B cell (primary cell): Measurements from ENCODE around the gene FBXO5. TPM values are rescaled to one million over a fixed set of nuclear protein-coding genes. Genes with fewer than 3 reads are reported as not detected.
A peak's percentile ranks its signal among the peaks of the same experiment; 100 is the strongest.

Experiments used
- ATAC-seq: fragments of 200-7000 bp; cut with Tn5 transposase; one replicate; pipeline ENCODE4 v1.10.0; 2021; ENCODE audit warnings: low read depth, mild to moderate bottlenecking, moderate number of reproducible peaks, moderate library complexity
- CTCF ChIA-PET: fragments of 350-600 bp; sonication (Branson Sonifier 250); formaldehyde crosslinking; loops from one replicate; lab custom pipeline; 2021; ENCODE audit warnings: antibody characterized with exemption, inconsistent platforms; lab: Charles Lee
- POLR2A ChIA-PET: fragments of 350-600 bp; sonication (Branson Sonifier 250); formaldehyde crosslinking; loops from one replicate; lab custom pipeline; 2021; ENCODE audit warnings: antibody characterized with exemption; lab: Charles Lee
- DNase-seq: peaks from one replicate; pipeline ENCODE4 v3.0.0; 2013
- H2AFZ ChIP-seq: 2 replicates; pipeline ENCODE4 v1.6.1; 2012; ENCODE audit warnings: mild to moderate bottlenecking, low read depth, low read length; ENCODE audit not compliant: insufficient read depth, poor library complexity, severe bottlenecking
- H3K27ac ChIP-seq, 2 donors: 1 replicate in 1 of 2; 2 replicates in 1 of 2; pipeline ENCODE4 v1.5.1; 2012 to 2013; ENCODE audit warnings: low read length in 2 of 2, mild to moderate bottlenecking in 2 of 2, moderate library complexity in 1 of 2
- H3K27me3 ChIP-seq, 4 experiments: fragments of 200-600 bp in 1 of 4; sonication (generic) in 1 of 4; replicated peaks in 1 of 4; 1 replicate in 2 of 4; 2 replicates in 2 of 4; pipeline versions ENCODE4 v1.6.1 to v1.7.0; 2013 to 2016; ENCODE audit warnings: low read length in 3 of 4, mild to moderate bottlenecking in 2 of 4, mixed read lengths in 1 of 4, moderate library complexity in 1 of 4; ENCODE audit not compliant: insufficient read depth in 4 of 4, control insufficient read depth in 3 of 4; ENCODE audit errors: control extremely low read depth in 1 of 4
- H3K36me3 ChIP-seq, 2 experiments: replicated peaks in 1 of 2; 1 replicate in 1 of 2; 2 replicates in 1 of 2; pipeline versions ENCODE4 v1.6.1 to v1.7.1; 2013; ENCODE audit warnings: low read length in 1 of 2; ENCODE audit not compliant: insufficient read depth in 2 of 2, control insufficient read depth in 1 of 2; ENCODE audit errors: control extremely low read depth in 1 of 2, extremely low read depth in 1 of 2
- H3K4me1 ChIP-seq, 2 donors: fragments of 200-600 bp in 1 of 2; sonication (generic) in 1 of 2; 1 replicate in 1 of 2; 2 replicates in 1 of 2; pipeline versions ENCODE4 v1.5.1 to v1.6.1; 2013 to 2017; ENCODE audit warnings: low read length in 2 of 2; ENCODE audit not compliant: control insufficient read depth in 2 of 2, insufficient read depth in 2 of 2
- H3K4me2 ChIP-seq: replicated peaks from 2 replicates; pipeline ENCODE3; 2012; ENCODE audit warnings: mild to moderate bottlenecking, low read depth, low read length; ENCODE audit not compliant: poor library complexity, severe bottlenecking
- H3K4me3 ChIP-seq, 5 experiments: fragments of 200-600 bp in 1 of 5; sonication (generic) in 1 of 5; 1 replicate in 3 of 5; 2 replicates in 2 of 5; pipeline versions ENCODE4 v1.5.1 to v1.7.0; 2011 to 2016; ENCODE audit warnings: low read length in 4 of 5, mild to moderate bottlenecking in 4 of 5, low read depth in 2 of 5, control low read depth in 1 of 5, moderate library complexity in 1 of 5; ENCODE audit not compliant: insufficient read depth in 1 of 5; ENCODE audit errors: control extremely low read depth in 1 of 5, extremely low read depth in 1 of 5
- H3K79me2 ChIP-seq: fragments of 200-600 bp; sonication (generic); one replicate; pipeline ENCODE4 v1.6.0; 2016; ENCODE audit warnings: low read length; ENCODE audit not compliant: control insufficient read depth, insufficient read depth
- H3K9ac ChIP-seq: fragments of 200-600 bp; sonication (generic); 2 replicates; pipeline ENCODE4 v1.6.1; 2017; ENCODE audit warnings: mild to moderate bottlenecking, low read length, moderate library complexity
- H3K9me3 ChIP-seq, 3 donors: one replicate each; pipeline versions ENCODE4 v1.6.1 to v1.7.1; 2013; ENCODE audit warnings: low read length in 2 of 3; ENCODE audit not compliant: control insufficient read depth in 2 of 3, insufficient read depth in 1 of 3; ENCODE audit errors: control extremely low read depth in 1 of 3
- H4K20me1 ChIP-seq: 2 replicates; pipeline ENCODE4 v1.6.0; 2012; ENCODE audit warnings: mild to moderate bottlenecking, low read length; ENCODE audit not compliant: insufficient read depth, control insufficient read depth, poor library complexity, severe bottlenecking
- H3K27ac Mint-ChIP-seq: one replicate; pipeline ENCODE4 v1.8.0; 2021; ENCODE audit warnings: mixed read lengths
- H3K27me3 Mint-ChIP-seq: one replicate; pipeline ENCODE4 v1.8.0; 2021; ENCODE audit warnings: mixed read lengths
- H3K4me1 Mint-ChIP-seq: one replicate; pipeline ENCODE4 v1.8.0; 2021; ENCODE audit warnings: mixed read lengths
- H3K4me3 Mint-ChIP-seq: one replicate; pipeline ENCODE4 v1.8.0; 2021; ENCODE audit warnings: mixed read lengths
- H3K9me3 Mint-ChIP-seq: one replicate; pipeline ENCODE4 v1.8.0; 2022; ENCODE audit warnings: mixed read lengths; ENCODE audit not compliant: insufficient read depth
- CTCF ChIP-seq: fragments of 200-600 bp; IDR thresholded peaks from one replicate; pipeline ENCODE4 v1.8.0; 2022; ENCODE audit warnings: antibody characterized with exemption, mild to moderate bottlenecking
- EZH2 ChIP-seq: IDR thresholded peaks from 2 replicates; pipeline ENCODE4 v1.6.1; 2012; ENCODE audit warnings: borderline replicate concordance, low read depth, mild to moderate bottlenecking, moderate library complexity, low read length; ENCODE audit not compliant: insufficient read depth, poor library complexity, severe bottlenecking
- intact Hi-C: fragments of 100-400 bp; cut with micrococcal nuclease; formaldehyde crosslinking; loops from one replicate; pipeline ENCODE4 v1.10.0; 2022
- polyA plus RNA-seq: library from polyadenylated mRNA; depleted of rRNA; stranded (reverse); fragments of >200 nt; gene quantifications from 2 replicates; pipeline ENCODE4 v1.2.3, GENCODE V29; 2012
- total RNA-seq, 2 donors: library from RNA; stranded (reverse); fragments of 120-200 nt in 1 of 2; gene quantifications; 1 replicate in 1 of 2; 2 replicates in 1 of 2; pipeline versions ENCODE4 v1.2.3 to v1.2.4, GENCODE V29; 2013 to 2022

The FBXO5 gene
- total and polyA plus RNA-seq, 2 donors (not counting 1 experiment from before 2014, with no cell fraction given) = 3.9 to 14.6 TPM

GRCh38 chr6:152993847-152994246 is 11.0 kb upstream of the FBXO5 start:
- peaks cover 43% of the 10 kb centered on the region for H3K79me2 ChIP-seq
- ATAC-seq = no peak
- no peaks in the 10 kb centered on the region for H3K27me3 Mint-ChIP-seq
- no peak overlapping the region for H3K9ac ChIP-seq
- no peak overlapping the region for H3K27ac Mint-ChIP-seq
- no peaks in the 10 kb centered on the region for H3K4me1 ChIP-seq
- no peak overlapping the region for H3K27ac ChIP-seq
- intact Hi-C loops = no loop called here
- H3K4me2 ChIP-seq = no peak overlapping the region
- H3K36me3 ChIP-seq = peaks cover 14 to 63% of the 10 kb centered on the region in 2 experiments
- no peak overlapping the region for H3K4me3 ChIP-seq
- CTCF ChIA-PET = no interaction called here
- H3K9me3 Mint-ChIP-seq = no peaks in the 10 kb centered on the region
- no peak for TF ChIP-seq CTCF
- TF ChIP-seq EZH2 = no peak
- peaks cover 7% of the 10 kb centered on the region for H4K20me1 ChIP-seq
- H3K9me3 ChIP-seq = no peaks in the 10 kb centered on the region
- POLR2A ChIA-PET = no interaction called here
- H3K27me3 ChIP-seq = no peaks in the 10 kb centered on the region
- DNase-seq = no peak
- H2AFZ ChIP-seq = no peak overlapping the region
- H3K4me3 Mint-ChIP-seq = no peak overlapping the region
- peaks cover 11% of the 10 kb centered on the region for H3K4me1 Mint-ChIP-seq

- Histone ChIP-seq H4K20me1 (peaks cover 7% of the 10 kb centered on the region), H3K27ac (peak overlapping the region in 1 of 2 donors; percentile 35), H3K79me2 (peaks cover 40% of the 10 kb centered on the region), H3K4me1 (no peaks in the 10 kb centered on the region), H3K36me3 (peaks cover 14 to 63% of the 10 kb centered on the region in 2 experiments), H3K4me2 (no peak overlapping the region), H3K9me3 (no peaks in the 10 kb centered on the region), H3K9ac (no peak overlapping the region), H2AFZ (no peak overlapping the region), H3K27me3 (no peaks in the 10 kb centered on the region), H3K4me3 (no peak overlapping the region)
- ATAC-seq (no peak), DNase-seq (no peak)
- no peaks in the 10 kb centered on the region for H3K27me3 Mint-ChIP-seq
- no peak for TF ChIP-seq EZH2
- no peak for TF ChIP-seq CTCF
- no peaks in the 10 kb centered on the region for H3K9me3 Mint-ChIP-seq
- H3K4me3 Mint-ChIP-seq = no peak overlapping the region
- peaks cover 11% of the 10 kb centered on the region for H3K4me1 Mint-ChIP-seq
- intact Hi-C loops = no loop called here
- POLR2A ChIA-PET = no interaction called here
- no peak overlapping the region for H3K27ac Mint-ChIP-seq
- CTCF ChIA-PET = no interaction called here
These were observed 10.6 kb upstream of the FBXO5 start for GRCh38 chr6:152993431-152993830.
